HG03469 (cell line): ENCODE results near the gene EHD1.

Experiments used
- ATAC-seq: cut with Tn5 transposase; IDR thresholded peaks from one replicate; pipeline ENCODE4 v1.9.1; 2021; ENCODE audit warnings: mild to moderate bottlenecking, moderate library complexity, moderate number of reproducible peaks; ENCODE audit not compliant: unreplicated experiment

Gene EHD1

DNA sequence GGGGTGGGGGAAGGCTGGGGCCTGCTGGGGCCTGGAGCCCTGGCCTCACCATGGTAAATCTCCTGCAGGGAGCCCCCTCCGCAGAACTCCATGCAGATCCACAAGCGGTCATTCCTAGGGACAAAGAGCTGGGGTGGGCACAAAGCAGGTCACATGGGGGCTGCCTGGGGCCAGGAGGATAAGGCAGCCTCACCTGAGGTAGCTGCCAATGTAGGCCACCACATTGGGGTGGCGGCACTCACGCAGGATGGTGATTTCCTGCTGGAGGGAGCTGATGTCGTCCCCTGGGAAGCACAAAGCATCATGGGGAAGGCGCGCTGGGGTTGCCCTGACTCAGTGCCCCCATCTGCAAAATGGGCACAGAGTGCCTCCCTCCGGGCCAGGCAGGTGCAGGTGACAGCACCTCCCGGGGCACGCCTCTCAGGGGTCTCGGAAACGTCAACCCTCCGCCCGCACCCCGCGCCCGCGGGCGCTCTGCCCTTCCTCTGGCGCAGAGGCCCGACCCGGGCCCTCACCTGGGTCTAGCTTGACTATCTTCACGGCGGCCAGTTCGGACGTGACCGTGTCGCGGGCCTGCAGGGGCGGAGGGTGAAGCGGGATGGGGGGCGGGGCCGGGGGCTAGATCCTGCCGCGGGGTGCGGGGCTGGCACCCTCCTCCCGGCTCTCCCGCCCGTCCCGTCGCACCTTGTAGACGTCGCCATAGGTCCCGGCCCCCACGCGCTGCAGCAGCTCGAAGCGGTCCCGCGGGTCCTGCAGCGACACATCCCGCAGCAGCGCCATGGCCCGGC lies 75.9 kb downstream of the EHD1 start:
- ATAC-seq: peak; percentile 14
